Activated T-cell treated with anti-CD3 and anti-CD28 coated beads for 24 hours (primary cell): ENCODE measurements around the gene TMEM229A.
"Not testable (repeated sequence)": the region's sequence is repeated elsewhere in the genome, so short reads cannot be mapped to it uniquely, and the experiment has no call there.

Experiments used
- DNase-seq: peaks from one replicate; pipeline ENCODE4 v3.0.0-alpha.2; 2020; ENCODE audit warnings: low read depth

TMEM229A gene

DNA sequence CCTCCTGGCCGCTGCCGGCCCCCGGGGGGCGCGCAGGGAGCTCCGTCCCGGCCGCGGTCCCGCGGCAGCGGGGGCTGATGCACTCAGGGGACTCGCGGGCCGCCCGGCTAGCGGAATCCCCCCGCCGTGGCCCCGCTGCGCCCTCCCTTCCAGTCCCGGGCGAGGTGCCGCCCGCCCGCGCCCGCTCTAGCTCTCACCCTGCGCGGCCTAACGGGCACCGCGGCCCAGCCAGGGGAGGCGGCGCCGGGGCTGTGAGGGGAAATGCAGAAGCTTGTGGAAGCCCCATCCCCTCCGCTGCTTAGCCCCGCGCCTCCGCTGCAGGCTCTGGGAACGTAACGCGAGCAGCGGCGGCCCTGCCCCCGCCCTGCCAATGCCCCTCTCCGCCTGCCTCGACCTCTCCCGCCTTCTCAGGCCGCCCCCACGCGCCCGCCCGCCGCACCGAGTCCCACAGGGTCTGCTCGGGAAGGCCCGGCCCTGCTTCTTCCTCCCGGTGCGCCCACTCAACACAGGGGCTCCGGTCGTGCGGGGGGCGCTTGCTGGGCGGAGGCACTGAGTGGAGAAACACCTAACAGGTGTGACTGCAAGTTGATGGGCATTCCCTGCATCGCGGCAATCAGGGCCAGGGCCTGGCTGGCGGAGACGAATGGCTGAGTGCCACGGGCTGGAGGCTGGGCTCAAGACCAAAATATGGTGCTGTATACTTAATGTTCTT is 384 bp upstream of the TMEM229A start:
- DNase-seq = no peak

DNA sequence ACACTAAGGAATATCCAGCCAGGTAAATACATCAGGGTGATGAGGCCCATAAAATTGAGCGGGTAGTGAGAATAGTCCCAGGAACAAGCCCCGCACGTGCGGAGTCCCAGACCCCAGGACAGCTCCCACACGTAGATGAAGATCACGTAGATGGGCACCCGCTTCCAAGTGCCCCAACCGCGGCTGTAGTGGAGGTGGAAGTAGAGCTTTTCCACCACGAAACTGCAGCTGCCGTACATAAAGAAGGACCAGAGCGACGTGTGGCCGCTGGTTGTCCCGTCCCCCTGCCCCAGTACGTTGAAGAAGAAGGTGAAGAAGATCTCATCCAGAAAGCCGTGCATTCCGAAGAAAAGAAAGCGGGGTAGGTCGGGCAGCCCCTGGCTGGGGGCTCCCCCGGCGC is 948 bp downstream of the TMEM229A start:
- DNase-seq = no peak

DNA sequence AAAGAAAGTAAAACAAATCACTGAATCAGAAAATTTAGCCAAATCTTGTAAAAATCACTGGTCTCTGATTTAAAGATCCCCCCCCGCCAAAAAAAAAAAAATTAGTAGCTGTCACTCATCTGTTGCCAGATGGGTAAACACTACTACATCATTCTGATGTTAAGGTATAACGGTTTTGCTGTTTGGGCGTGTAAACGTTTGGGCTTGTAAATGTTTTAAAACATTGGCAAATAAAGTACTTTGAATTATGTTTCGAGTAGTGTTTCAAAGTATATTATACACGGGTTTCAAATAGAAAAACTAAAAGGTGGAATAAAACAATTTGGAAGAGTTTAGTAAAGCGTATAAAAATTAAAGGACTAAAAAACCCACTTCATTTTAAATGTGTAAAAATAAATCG is 1.5 kb downstream of the TMEM229A start:
- DNase-seq = no peak

DNA sequence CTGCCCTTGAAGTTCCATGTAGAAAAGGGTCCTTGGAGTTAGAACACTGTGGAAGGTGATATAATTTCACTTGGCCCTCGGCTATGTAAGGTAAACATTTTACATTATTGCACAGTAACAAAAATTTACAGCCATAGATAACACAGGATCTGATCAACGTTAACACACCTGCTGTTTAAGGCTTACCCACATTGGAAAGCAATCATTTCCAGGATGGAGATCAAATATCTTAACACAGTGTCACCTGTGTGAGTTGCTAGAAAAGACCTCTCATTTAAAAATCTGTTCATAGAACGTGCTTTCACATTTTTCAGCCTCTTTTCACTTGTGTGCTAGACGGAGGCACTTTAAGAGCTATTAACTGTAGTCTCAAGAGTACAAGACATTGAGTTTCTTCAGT is 1.9 kb downstream of the TMEM229A start:
- no peak for DNase-seq

DNA sequence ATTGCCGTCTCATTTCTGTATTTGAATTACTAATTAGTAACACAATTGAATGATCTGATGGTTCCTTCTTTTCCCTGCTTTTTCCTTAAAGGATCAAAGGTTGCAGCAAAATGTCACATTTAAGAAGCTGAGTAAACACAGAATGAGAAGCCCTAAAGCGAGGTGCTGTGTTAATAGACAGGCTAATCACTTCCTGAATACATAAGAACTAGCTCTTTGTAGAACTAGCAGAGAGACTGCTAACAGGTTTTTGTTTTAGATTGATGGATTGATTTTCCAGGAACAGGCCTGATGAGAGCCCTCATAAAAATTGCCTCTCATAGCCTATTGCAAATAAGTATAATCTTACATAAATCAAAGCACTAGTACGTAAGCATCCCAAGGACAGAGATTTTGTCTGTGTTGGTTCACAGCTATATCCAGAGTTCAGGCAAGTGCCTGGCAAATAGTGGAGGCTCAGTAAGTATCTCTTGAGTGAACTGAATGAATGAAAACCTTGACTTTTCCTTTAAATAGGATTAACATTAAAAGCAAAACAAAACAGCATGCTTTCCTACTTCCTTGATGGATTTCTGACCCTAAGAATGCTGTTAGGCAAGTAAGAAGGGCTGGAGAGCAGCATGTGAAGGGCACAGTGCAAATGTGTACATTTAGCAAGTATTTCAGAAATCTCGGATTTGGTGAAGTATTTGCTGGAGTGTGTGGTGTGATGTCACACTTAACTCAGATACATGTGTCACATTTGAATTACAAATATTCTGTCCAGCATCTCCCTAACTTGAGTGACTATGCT is 3.3 kb downstream of the TMEM229A start:
- DNase-seq = no peak

DNA sequence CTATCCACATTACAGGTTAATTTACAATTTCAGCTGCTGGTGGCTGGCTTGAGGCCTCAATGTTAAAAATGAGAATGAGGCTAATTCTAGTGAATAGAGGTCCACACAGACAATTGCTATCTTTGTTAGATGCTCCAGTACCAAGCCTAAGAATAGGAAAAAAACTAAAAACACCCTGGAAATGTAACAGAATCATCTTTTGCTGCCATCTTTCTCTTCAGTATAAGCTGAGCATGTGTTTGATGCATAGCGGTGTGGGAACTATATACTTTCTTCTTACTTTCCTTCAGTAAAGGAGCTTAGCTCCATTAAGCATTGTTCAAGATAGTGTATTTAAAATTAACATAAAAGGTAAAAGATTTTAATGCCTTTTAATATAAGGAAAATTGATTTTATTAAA is 5.6 kb downstream of the TMEM229A start:
- no peak for DNase-seq

DNA sequence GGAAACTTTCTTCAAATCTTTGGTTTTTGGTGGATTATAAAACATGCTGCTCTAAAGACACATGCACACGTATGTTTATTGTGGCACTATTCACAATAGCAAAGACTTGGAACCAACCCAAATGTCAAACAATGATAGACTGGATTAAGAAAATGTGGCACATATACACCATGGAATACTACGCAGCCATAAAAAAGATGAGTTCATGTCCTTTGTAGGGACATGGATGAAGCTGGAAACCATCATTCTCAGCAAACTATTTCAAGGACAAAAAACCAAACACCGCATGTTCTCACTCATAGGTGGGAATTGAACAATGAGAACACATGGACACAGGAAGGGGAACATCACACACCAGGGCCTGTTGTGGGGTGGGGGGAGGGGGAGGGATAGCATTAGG is 8.5 kb downstream of the TMEM229A start:
- DNase-seq = not testable (repeated sequence)

DNA sequence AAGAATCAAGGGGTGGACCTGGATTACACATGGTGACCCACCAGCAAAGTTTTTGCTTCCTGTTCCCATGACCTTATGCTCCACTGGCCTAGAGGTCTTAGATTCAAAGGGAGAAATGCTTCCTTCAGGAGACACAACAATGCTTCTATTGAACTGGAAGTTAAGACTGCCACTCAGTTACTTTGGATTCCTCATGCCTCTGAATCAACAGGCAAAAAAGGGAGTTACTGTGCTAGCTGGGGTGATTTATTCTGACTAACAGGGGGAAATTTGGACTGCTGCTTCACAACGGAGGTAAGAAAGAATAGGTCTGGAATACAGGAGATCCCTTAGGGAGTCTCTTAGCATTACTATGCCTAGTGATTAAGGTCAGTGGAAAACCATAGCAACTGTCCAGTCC is 10.3 kb downstream of the TMEM229A start:
- DNase-seq = no peak

DNA sequence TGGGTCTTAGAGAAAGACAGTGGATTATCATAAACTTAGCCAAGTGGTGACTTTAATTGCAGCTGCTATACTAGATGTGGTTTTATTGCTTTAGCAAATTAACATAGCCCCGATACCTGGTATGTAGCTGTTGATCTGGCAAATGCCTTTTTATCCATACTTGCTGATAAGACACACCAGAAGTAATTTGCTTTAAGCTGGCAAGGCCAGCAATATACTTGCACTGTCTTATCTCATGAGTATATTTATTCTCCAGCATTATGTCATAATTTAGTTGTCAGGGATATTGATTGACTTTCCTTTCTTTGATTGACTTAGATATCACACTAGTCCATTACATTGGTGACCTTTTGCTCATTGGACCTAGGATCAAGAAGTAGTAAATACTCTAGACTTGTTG is 12.8 kb downstream of the TMEM229A start:
- no peak for DNase-seq

DNA sequence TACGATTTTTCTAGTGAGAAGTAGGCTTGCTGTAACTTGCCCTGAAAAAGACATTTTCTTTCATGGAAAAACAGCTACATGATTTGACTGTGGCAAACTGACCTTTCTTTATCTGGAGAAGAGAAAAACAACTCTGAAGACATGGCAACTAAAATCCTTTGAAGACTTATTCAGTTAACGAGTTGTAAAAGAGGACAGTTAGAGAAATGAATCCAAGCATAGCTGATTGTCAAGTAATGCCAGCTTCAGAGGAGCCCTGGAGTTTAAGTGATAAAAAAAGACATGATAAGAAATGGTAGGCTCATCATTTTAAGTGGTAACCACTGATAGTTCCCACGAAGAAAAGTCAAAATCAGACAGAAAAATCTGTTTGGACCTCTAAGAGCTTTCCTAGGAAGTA is 19.6 kb downstream of the TMEM229A start:
- no peak for DNase-seq

DNA sequence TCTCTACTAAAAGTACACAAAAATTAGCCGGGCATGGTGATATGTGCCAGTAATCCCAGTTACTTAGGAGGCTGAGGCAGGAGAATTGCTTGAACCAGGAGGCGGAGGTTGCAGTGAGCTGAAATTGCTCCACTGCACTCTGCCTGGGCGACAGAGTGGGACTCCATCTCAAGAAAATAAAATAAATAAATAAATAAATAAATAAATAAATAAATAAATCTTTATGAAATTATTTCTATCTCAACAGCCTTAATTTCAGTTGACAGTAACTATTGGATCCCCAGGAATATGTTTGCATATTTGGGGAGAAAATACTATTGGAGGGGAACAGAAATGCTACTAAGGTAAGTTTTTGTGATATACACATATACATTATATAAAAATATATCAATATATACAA is 20.0 kb downstream of the TMEM229A start:
- no peak for DNase-seq

DNA sequence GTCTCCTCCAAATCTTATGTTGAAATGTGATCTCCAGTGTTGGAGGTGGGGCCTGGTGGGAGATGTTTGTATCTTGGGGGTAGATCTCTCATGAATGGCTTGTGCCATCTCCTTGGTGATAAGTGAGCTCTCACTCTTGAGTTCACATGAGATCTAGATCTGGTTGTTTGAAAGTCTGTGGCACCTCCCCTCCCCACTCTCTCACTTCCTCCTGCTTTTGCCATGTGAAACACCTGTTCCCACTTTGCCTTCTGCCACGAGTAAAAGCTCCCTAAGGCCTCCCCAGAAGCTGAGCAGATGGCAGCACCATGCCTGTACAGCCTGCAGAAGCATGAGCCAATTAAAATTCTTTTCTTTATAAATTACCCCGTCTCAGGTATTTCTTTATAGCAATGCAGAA is 23.5 kb downstream of the TMEM229A start:
- no peak for DNase-seq

DNA sequence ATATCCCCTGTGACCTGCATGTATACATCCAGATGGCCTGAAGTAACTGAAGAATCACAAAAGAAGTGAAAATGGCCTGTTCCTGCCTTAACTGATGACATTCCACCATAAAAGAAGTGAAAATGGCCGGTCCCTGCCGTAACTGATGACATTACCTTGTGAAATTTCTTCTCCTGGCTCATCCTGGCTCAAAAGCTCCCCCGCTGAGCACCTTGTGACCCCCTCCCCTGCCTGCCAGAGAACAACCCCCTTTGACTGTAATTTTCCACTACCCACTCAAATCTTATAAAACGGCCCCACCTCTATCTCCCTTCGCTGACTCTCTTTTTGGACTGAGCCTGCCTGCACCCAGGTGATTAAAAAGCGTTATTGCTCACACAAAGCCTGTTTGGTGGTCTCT is 24.6 kb downstream of the TMEM229A start:
- not testable (repeated sequence) for DNase-seq

DNA sequence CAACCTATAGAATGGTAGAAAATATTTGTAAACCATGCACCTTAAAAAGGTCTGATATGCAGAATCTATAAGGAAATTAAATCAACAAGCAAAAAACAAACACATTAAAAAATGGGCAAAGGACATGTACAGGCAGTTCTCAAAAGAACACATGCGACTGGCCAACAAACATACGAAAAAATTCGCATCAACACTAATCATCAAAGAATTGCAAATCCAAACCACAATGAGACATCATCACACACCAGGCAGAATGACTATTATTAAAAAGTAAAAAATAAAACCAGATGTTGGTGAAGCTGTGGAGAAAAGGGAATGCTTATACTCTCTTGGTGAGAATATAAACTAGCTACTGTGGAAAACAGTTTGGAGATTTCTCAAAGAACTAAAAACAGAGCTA is 33.2 kb downstream of the TMEM229A start:
- no peak for DNase-seq

DNA sequence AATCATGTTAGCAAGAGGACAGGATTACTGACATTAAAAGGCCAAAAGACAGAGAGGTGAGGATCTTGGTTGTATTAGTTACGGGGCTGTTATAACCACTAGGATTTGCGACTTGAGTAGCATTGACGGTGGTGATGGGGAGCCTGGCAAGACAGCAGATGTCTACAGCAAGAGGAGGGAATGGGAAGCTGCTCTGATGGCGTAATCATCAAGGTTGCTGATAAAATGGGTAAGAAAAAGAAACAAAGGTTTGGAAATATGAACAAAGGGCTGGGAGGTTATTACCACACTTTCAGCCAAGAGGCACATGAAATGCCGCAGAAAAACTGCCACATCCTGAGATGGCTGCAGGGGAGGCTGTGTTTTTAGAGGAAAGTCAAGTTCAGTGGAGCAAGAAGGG is 33.9 kb downstream of the TMEM229A start:
- DNase-seq = no peak

DNA sequence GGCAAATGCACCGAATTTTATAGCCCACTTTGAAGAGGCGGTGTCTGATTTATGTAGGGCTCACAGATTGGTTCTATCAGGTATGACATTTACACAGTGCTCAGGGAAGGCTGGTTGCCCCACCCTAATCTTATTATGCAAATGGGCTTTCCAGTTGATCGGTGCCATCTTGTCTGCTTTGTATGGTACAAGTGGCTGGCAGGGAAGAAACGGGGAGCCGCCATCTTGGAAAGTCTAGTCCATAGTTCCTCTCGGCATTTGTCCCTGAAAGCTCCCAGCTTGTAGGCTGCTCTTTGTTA is 36.6 kb downstream of the TMEM229A start:
- DNase-seq = no peak

DNA sequence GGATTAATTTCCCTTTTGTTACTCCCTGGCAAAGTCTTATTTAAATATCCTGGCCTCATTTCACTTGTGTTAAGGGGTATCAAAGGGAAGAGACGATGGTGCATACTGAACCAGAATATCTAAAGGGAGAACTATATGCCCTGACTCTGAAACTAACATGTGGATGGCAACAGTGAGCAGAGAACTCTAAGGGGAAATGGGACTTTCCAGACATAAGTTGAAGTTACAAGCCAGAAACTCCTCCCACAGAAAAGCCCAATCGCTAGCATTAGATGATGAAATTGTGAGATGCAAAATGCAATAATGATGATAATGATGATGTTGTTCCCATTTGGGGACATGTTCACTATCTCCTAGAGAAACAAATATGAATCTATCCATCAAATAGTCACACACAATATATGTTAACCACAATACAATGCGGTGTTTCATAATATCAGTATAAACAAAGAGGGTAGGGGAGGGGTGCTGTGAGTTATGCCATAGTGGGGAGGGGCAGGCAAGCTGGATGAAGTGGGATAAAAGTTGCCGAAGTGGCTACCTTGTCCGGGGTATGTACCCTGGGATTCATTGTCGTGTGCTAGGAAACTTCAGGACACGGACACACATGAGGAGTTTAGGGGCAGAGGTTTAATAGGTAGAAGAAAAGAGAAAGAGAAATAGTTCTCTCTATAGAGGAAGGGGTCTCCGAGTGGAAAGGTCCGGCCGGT is 37.1 kb downstream of the TMEM229A start:
- DNase-seq = no peak

DNA sequence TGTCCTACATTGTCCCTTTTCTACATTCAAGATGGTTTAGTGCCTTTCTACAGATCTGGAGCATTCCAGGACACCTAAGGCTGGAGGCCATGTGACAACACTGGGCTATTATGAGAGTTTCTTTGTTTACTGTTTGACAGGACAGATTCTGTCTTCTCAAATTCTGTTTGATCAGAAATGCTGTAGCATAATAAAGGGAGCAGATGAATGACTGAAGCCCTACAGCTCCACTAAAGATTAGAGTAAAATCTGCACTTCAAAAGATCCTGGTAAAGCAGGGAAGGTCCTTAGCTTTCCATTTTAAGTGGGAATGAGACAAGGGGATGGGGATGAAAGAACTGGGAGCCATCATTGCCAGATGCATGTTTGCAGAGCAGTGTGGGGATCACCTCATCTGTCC is 38.4 kb downstream of the TMEM229A start:
- DNase-seq = no peak

DNA sequence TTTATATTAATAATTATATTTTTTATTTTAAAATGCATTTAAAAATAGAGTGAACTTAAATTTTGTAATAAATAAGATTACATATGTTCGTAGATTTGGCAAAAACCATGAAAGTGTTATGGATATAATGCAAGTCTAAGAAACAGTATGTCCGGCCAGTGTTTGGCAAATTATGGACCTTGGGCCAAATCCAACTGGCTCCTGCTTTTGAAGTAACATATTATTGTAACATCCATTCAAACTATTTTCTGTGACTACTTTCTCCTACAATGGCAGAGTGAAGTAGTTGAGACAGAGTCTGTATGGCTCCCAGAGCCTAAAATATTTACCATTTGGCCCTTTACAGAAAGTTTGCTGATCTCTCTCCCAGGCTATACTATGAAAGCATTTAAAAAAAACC is 38.9 kb downstream of the TMEM229A start:
- DNase-seq = no peak

DNA sequence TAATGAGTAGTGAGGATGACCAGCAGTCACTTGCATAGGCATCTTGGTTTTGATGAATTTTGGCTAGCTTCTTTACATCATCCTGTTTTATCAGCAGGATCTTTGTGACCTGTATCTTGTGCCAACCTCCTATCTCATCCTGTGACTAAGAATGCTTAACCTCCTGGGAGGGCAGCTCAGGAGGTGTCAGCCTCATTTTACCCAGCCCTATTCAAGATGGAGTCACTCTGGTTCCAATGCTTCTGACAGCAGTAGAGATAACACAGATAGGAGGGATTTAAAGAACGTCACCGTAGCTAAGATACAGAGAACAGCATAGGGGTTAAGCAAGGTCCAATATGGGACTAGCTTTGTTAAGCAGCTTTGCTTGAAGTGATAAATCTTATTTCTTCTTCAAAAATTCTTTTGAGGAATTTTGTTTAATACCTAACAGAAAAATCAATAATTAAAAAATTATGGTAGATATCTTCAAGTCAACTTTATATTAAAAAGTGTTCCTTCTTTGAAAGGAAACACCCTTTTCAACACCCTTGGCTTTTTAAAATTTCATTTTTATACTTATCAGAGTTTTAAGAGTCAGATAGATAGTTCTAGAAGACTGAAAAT is 39.9 kb downstream of the TMEM229A start:
- no peak for DNase-seq

DNA sequence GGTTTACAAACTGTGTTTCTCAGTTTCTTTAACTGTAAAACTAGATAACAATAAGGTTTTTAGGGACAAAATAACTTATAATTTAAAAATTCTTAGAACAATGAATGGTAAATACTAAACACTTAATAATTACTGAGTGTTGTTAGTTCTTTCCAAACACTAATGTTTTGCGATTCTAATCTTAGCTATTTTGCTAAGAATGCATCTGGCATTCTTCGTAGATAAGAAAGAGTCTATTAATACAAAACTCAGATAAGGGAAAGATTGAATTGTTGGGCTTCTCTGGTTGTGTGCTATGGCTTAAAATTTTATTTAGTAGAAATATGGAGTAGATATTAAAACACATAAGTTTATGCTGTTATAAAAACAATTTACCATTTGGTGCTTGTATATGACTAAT is 45.4 kb downstream of the TMEM229A start:
- DNase-seq = no peak
